ENCODE data around the gene COQ8A.

The COQ8A gene

GRCh38 chr1:227033880-227034279, 93.8 kb downstream of the COQ8A start:
- DNase-seq, result no peak

GRCh38 chr1:227035316-227035715, 95.2 kb downstream of the COQ8A start:
- no peak for DNase-seq

GRCh38 chr1:227037121-227037520, 97.0 kb downstream of the COQ8A start:
- no peak for DNase-seq

Data from activated T-cell treated with anti-CD3 and anti-CD28 coated beads, Interleukin-2, amount 50 U/mL, for 1 hour (primary cell).